ENCODE data around the gene MTCL1. TPM values are rescaled to one million over a fixed set of nuclear protein-coding genes. Genes with fewer than 3 reads are reported as not detected.

The MTCL1 gene
- total RNA-seq, 1 experiment from 2014 or later: 11.2 TPM

- POLR2A ChIA-PET (ENCODE audit: low non-redundant PET): no interaction called here
These were observed 81.4 kb downstream of the MTCL1 start for GRCh38 chr18:8786483-8787370.

GRCh38 chr18:8787371-8787670 lies 82.0 kb downstream of the MTCL1 start:
- no peaks in the 10 kb centered on the region for H3K9me3 ChIP-seq (ENCODE audit: low read depth, low read length, poor library complexity, severe bottlenecking)
- ChIA-PET POLR2A (ENCODE audit: low non-redundant PET) (no interaction called here), CTCF (no interaction called here)
- no peaks in the 10 kb centered on the region for H3K4me1 ChIP-seq (ENCODE audit: insufficient read depth, low read length, poor library complexity, severe bottlenecking)
- H3K4me3 ChIP-seq (ENCODE audit: low read depth, low read length, poor library complexity, severe bottlenecking): no peak overlapping the region
- H3K36me3 ChIP-seq (ENCODE audit: insufficient read depth, low read length, poor library complexity, severe bottlenecking): no peaks in the 10 kb centered on the region
- H3K27me3 ChIP-seq (replicated peaks; ENCODE audit: insufficient read depth, low read depth, low read length, poor library complexity): no peaks in the 10 kb centered on the region
- no peak overlapping the region for H3K27ac ChIP-seq (ENCODE audit: low read depth, low read length, poor library complexity, severe bottlenecking)
- intact Hi-C loops (cut with micrococcal nuclease; ENCODE audit: unreplicated experiment): no loop called here
- no peak for DNase-seq (ENCODE audit: low spot score)
- no TSS peak for BruUV-seq (replicated peaks)
- no peak for TF ChIP-seq CTCF (conservative IDR thresholded peaks at IDR 0.05; ENCODE audit: low read depth, low read length)
- TF ChIP-seq EZH2 (IDR thresholded peaks at IDR 0.05; ENCODE audit: borderline replicate concordance, low read depth, low read length, poor library complexity, severe bottlenecking): no peak

More at GRCh38 chr18:8786483-8787370, 81.4 kb downstream of the MTCL1 start:
- no peaks in the 10 kb centered on the region for H3K4me1 ChIP-seq (ENCODE audit: insufficient read depth, low read length, poor library complexity, severe bottlenecking)
- no peaks in the 10 kb centered on the region for H3K36me3 ChIP-seq (ENCODE audit: insufficient read depth, low read length, poor library complexity, severe bottlenecking)
- H3K9me3 ChIP-seq (ENCODE audit: low read depth, low read length, poor library complexity, severe bottlenecking): no peaks in the 10 kb centered on the region
- TF ChIP-seq CTCF (conservative IDR thresholded peaks at IDR 0.05; ENCODE audit: low read depth, low read length) (no peak), EZH2 (IDR thresholded peaks at IDR 0.05; ENCODE audit: borderline replicate concordance, low read depth, low read length, poor library complexity, severe bottlenecking) (no peak)
- intact Hi-C loops (cut with micrococcal nuclease; ENCODE audit: unreplicated experiment): no loop called here
- no peak for DNase-seq (ENCODE audit: low spot score)
- CTCF ChIA-PET: no interaction called here
- BruUV-seq (replicated peaks): no TSS peak
- H3K27ac ChIP-seq (ENCODE audit: low read depth, low read length, poor library complexity, severe bottlenecking): no peak overlapping the region
- H3K27me3 ChIP-seq (replicated peaks; ENCODE audit: insufficient read depth, low read depth, low read length, poor library complexity): no peaks in the 10 kb centered on the region
- no peak overlapping the region for H3K4me3 ChIP-seq (ENCODE audit: low read depth, low read length, poor library complexity, severe bottlenecking)

- Histone ChIP-seq H3K27me3 (replicated peaks; ENCODE audit: insufficient read depth, low read depth, low read length, poor library complexity) (no peaks in the 10 kb centered on the region), H3K9me3 (ENCODE audit: low read depth, low read length, poor library complexity, severe bottlenecking) (no peaks in the 10 kb centered on the region), H3K4me3 (ENCODE audit: low read depth, low read length, poor library complexity, severe bottlenecking) (no peak overlapping the region), H3K4me1 (ENCODE audit: insufficient read depth, low read length, poor library complexity, severe bottlenecking) (no peaks in the 10 kb centered on the region), H3K36me3 (ENCODE audit: insufficient read depth, low read length, poor library complexity, severe bottlenecking) (no peaks in the 10 kb centered on the region), H3K27ac (ENCODE audit: low read depth, low read length, poor library complexity, severe bottlenecking) (no peak overlapping the region)
- TF ChIP-seq CTCF (conservative IDR thresholded peaks at IDR 0.05; ENCODE audit: low read depth, low read length) (no peak), EZH2 (IDR thresholded peaks at IDR 0.05; ENCODE audit: borderline replicate concordance, low read depth, low read length, poor library complexity, severe bottlenecking) (no peak)
- BruUV-seq (replicated peaks): no TSS peak
- ChIA-PET CTCF (no interaction called here), POLR2A (ENCODE audit: low non-redundant PET) (no interaction called here)
- intact Hi-C loops (cut with micrococcal nuclease; ENCODE audit: unreplicated experiment): no loop called here
- no peak for DNase-seq (ENCODE audit: low spot score)
These were observed 82.4 kb downstream of the MTCL1 start for GRCh38 chr18:8787794-8788193.

Measured in A673 (cell line).